HL-60 (cell line): ENCODE measurements around the gene MAN2B2.
"Not testable (repeated sequence)": the region's sequence is repeated elsewhere in the genome, so short reads cannot be mapped to it uniquely, and the experiment has no call there.

ENCODE experiments used
- DNase-seq, 2 experiments: peaks; one replicate each; pipeline ENCODE4 v3.0.0-alpha.2; 2010 to 2020; ENCODE audit warnings: low read depth in 1 of 2, low spot score in 1 of 2
- H3K27ac ChIP-seq: fragments of 250-450 bp; sonication (Bioruptor Pico); replicated peaks from 2 replicates; pipeline ENCODE4 v1.5.1; 2020; ENCODE audit warnings: mild to moderate bottlenecking, moderate library complexity
- H3K27me3 ChIP-seq: fragments of 250-450 bp; sonication (Bioruptor Pico); 2 replicates; pipeline ENCODE4 v1.5.1; 2021; ENCODE audit warnings: mild to moderate bottlenecking, moderate library complexity; ENCODE audit not compliant: insufficient read depth, poor library complexity, severe bottlenecking
- H3K4me3 ChIP-seq: replicated peaks from 2 replicates; pipeline ENCODE4 v1.5.1; 2011; ENCODE audit warnings: mild to moderate bottlenecking, control low read depth, low read length; ENCODE audit not compliant: insufficient read depth
- CTCF ChIP-seq: IDR thresholded peaks from one replicate; pipeline ENCODE4 v1.5.1; 2011; ENCODE audit warnings: low read length, control low read depth, inconsistent platforms; ENCODE audit not compliant: insufficient read depth
- GABPA ChIP-seq: IDR thresholded peaks from 2 replicates; pipeline ENCODE4 v1.6.1; 2012; ENCODE audit warnings: low read depth
- POLR2AphosphoS5 ChIP-seq: IDR thresholded peaks from 2 replicates; pipeline ENCODE4 v1.6.1; 2012; ENCODE audit warnings: low read depth
- REST ChIP-seq: IDR thresholded peaks from 2 replicates; pipeline ENCODE4 v1.6.1; 2012; ENCODE audit warnings: low read depth; ENCODE audit not compliant: insufficient replicate concordance
- SPI1 ChIP-seq: IDR thresholded peaks from 2 replicates; pipeline ENCODE4 v1.6.1; 2012; ENCODE audit warnings: low read depth, mild to moderate bottlenecking, borderline replicate concordance

MAN2B2 gene

GRCh38 chr4:6625256-6625655, 50.3 kb downstream of the MAN2B2 start:
- Histone ChIP-seq H3K27me3 (no peaks in the 10 kb centered on the region), H3K27ac (no peak overlapping the region), H3K4me3 (no peak overlapping the region)
- no peak for TF ChIP-seq GABPA
- TF ChIP-seq REST = no peak
- TF ChIP-seq CTCF = no peak
- TF ChIP-seq POLR2AphosphoS5 = no peak
- no peak for TF ChIP-seq SPI1
- no peak for DNase-seq

GRCh38 chr4:6626066-6626465, 51.1 kb downstream of the MAN2B2 start:
- no peak for TF ChIP-seq REST
- TF ChIP-seq GABPA = no peak
- no peak for TF ChIP-seq SPI1
- TF ChIP-seq CTCF = no peak
- no peak for TF ChIP-seq POLR2AphosphoS5
- no peak for DNase-seq

GRCh38 chr4:6627832-6628231, 52.8 kb downstream of the MAN2B2 start:
- no peak overlapping the region for H3K4me3 ChIP-seq
- H3K27me3 ChIP-seq = no peaks in the 10 kb centered on the region
- H3K27ac ChIP-seq = no peak overlapping the region
- DNase-seq = no peak
- TF ChIP-seq CTCF = no peak
- no peak for TF ChIP-seq REST
- TF ChIP-seq POLR2AphosphoS5 = no peak
- TF ChIP-seq GABPA = no peak
- no peak for TF ChIP-seq SPI1

More at GRCh38 chr4:6626066-6626465, 51.1 kb downstream of the MAN2B2 start:
- no peak overlapping the region for H3K27ac ChIP-seq
- H3K27me3 ChIP-seq = no peaks in the 10 kb centered on the region
- H3K4me3 ChIP-seq = no peak overlapping the region

DNA sequence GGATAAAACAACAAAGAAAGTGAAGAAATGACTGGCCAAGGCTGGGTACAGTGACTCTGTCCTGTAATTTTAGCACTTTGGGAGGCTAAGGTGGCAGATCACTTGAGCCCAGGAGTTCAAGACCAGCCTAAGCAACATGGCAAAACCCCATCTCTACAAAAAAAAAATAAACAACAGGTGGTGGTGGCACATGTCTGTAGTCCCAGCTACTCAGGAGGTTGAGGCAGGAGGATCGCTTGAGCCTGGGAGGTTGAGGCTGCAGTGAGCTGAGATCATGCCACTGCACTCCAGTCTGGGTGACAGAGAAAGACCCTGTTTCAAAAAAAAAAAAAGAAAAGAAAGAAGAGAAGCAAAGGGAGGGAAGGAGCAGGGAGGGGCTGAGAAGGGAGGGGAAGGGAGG, 53.5 kb downstream of the MAN2B2 start:
- not testable (repeated sequence) for H3K4me3 ChIP-seq, H3K27ac ChIP-seq, DNase-seq

More for the DNA sequence above, 53.5 kb downstream of the MAN2B2 start:
- not testable (repeated sequence) for H3K27me3 ChIP-seq
